GM18517 (cell line): ENCODE results near the gene IFI27L1.
A peak's percentile ranks its signal among the peaks of the same experiment; 100 is the strongest.

Experiments
- ATAC-seq: cut with Tn5 transposase; IDR thresholded peaks from one replicate; pipeline ENCODE4 v1.9.1; 2021; ENCODE audit warnings: mild to moderate bottlenecking, moderate library complexity; ENCODE audit not compliant: unreplicated experiment

Gene IFI27L1

DNA sequence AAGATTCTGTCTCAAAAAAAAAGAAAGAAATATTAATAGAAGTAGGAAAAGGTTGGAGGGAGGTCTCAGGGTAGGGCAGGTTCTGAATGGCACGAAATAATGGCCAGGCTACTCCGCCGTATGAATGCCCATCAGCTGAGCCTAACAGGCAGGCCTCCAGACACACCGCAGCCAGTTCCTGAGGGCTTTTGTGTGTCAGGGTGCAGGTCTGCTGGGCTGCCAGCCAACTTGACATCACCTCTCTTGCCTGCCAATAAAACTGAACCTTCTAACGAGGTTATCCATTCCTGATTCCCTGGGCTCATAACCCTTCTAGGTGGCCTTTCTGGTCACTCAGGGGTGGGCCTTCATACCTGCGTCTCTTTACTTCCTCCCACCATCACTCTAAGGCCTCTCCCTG lies 32.4 kb downstream of the IFI27L1 start:
- no peak for ATAC-seq

DNA sequence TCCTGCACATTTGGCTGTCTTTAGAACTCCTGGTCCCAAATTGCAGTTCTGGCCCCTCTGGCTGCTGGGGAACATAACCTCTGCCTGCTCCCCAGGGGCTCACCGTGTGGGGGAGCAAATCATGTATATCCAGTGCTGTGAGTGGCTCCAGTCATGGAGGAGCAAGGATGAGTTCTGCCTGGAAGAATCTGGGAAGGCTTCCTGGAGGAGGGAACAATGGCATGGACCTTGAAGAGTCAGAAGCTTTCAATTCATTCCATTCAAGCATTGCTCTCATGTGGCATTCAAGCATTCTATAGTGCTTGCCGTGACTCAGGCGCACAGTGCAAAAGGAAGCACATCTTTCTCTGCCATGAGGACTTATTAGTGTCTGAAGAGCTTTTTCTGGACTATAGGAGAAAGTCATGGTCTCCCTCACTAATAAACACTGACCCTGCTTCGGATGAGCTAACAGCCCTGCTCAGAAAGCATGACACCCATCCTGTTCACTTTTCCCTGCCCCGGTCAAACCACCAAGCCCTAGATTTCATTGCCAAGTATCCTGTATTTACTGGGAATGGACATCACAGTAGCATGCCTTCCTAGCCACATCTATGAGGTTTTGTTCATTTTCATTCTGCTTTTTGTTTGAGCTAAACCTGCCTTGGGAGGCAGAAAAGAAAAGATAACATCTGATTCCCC lies 32.9 kb downstream of the IFI27L1 start:
- no peak for ATAC-seq

DNA sequence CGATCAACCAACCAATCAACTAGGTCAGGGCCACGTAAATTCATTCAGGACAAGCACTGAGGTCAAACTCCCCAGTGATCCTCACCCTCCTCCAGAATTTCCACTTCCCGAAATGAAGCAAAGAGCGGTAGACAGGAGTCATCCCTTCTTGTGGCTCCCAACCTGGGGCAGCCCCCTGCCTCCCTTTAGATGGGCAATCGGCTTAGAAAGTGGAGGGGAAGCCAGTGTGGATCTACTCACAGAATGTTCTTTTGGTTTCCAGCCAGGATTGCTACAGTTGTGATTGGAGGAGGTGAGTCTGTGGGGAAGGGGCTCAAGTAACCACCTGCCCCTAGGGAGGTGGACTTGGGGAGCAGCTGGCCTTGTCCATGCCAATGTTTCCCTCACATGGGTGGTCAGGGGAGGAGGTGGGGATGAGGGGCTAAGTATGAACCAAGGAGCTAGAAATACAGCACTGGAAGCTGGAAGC lies 33.5 kb downstream of the IFI27L1 start:
- ATAC-seq: no peak

DNA sequence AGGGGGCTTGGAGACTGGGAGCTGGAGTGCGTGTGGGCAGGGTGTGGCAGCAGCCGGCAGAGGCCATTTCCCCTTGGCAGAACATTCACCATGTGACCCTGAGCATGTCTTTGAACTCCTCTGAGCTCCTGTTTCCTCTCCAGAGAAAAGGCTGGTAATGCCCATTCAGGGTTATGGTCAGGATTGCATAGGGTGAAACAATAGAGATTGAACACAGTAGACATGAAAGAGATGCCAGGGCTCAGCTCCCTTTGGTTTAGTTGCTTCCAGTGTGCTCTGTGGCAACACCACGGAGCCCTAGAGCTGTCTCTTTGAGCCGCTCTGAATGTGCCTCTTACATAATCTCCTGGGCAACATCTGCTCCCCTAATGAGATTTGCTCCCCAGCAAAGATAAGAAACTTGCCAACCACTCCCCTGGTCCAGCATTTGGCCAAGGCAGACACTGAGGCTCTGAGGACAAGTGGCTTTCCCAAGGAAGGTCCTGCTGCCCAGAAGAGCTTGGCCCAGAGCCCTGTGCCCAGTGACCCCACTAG lies 34.0 kb downstream of the IFI27L1 start:
- no peak for ATAC-seq

DNA sequence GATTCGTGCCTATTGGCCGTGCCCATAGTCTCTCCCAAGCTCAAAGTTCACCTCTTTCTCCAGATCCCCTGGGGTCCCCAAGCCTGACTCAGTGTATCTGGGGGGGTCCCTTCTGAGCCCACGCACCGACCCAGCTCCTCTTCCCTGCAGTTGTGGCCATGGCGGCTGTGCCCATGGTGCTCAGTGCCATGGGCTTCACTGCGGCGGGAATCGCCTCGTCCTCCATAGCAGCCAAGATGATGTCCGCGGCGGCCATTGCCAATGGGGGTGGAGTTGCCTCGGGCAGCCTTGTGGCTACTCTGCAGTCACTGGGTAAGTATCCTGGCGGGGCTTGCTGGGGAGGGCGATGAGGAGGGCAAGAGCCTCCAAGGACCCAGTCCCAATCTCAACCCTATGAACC lies 34.5 kb downstream of the IFI27L1 start:
- ATAC-seq: no peak

DNA sequence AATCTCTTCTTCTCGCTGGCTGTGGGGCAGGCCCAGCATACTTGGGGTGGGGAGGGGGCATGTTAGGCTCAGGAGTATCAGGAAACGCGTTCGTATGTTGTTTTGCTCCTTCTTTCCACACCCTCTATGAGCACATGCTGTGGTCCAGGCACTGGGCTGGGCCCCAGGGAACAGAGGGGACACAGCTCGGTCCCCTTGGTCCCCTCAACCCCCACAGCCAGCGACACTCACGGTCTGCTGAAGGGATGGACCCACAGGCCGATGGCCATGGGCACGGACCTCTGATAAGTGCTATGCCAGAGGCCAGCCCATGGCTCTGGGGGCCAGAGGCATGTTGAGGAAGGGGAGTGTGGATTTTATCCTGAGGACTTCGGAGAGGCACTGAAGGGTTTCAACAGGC lies 35.6 kb downstream of the IFI27L1 start:
- no peak for ATAC-seq

DNA sequence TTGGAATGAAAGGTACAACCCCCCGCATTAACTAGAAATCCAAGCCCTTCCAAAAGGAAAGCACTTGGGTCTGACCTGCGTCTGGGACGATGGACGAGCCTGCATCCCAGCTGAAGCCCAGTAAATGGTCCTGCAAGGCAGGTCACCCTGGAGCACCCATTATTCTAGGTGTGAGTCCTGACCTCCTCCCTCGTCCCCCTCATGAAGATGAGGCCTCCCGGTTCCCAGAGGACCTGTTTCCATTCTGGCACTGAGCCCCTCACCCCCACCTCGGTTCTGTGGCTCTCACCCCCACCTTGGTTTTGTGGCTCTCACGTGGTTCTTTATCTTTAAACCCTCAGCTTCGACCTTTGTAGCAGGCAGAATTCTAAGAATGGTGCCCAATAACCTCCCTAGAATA lies 36.7 kb downstream of the IFI27L1 start:
- no peak for ATAC-seq

DNA sequence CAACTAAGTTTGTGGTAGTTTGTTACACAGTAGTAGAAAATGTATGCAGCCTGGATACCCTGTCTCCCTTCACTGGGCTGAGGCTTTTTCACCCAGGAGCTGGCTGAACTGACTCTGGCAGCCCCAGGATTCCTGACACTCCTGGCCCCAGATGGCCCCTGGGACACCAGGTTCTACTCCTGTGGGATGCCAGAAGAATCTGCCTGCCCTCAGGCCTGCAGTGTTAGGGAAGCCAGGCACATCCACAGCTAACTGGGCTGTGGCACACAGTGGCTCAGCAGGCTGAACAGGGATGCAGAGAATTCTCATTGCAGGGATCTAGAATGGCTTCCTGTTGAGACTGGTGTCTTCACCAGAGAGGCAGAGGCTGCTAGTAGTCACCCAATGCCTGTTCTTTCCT lies 38.0 kb downstream of the IFI27L1 start:
- ATAC-seq: no peak

DNA sequence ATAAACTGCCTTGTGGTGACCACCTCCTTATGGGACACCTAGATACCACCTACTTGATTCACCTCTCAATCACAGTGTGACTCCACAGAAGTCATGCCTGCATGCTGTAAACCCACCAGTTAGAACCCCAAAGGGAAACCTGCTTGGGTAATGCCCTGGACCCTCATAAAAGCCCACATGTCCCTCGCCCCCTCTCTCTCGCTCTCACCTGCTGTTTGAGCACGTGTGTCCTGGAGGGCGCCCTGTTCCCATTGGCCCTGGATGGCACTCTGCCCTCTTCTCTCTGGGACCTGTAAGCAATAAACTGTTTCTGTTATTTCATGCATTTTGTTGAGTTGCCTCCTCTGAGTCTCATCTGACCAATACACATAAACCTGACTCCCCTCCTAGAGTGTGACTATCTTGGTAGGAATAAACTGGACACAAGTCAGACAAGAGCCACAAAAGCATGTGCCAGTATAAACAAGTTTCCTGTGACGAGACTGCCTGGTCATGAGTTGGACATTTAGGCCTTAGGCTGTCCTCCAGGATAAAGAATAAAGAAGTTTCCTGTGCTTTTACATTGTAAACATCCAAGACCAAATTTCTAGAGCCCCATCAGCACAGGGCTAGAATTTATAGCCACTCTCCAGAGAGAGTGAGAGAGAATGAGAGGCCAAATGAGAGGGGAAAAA lies 39.7 kb downstream of the IFI27L1 start:
- no peak for ATAC-seq

DNA sequence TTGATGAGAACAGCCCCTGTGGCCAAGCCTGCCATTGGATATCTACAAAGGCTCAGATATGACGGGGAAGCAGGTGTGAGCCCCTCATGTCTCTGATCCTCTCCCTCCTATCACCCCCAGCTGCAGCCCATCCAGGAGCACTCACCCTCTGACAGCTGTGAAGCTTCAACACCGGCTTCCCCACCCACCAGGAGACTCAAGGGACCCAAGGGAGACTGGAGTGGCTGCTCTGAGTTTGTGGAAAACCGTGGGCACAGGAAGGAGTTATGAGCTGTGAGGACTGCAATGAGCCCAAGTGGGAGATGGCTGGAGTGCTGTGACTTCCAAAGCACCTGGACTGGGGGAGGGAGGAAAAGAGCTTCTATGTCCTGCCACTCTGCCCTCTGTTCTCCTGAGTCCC lies 40.4 kb downstream of the IFI27L1 start:
- ATAC-seq: no peak

DNA sequence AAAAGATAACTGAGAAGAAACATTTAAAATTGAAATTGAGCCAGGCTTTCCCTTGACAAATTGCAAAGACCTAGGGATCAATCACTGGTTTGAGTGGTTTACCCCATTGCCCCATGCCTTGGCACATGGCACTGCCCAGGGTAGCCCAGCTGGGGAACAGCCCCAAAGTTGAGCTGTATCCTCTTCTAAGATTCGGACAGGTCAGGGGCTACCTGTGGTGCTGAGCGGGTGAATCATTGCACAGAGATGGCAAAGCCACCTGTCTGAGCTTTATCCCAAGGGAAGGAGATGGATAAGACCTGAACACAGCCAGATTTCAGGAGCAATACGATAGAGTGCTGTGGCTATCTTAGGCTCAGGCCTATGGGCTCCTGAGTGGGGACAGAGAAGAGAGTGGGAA lies 41.3 kb downstream of the IFI27L1 start:
- ATAC-seq: no peak

DNA sequence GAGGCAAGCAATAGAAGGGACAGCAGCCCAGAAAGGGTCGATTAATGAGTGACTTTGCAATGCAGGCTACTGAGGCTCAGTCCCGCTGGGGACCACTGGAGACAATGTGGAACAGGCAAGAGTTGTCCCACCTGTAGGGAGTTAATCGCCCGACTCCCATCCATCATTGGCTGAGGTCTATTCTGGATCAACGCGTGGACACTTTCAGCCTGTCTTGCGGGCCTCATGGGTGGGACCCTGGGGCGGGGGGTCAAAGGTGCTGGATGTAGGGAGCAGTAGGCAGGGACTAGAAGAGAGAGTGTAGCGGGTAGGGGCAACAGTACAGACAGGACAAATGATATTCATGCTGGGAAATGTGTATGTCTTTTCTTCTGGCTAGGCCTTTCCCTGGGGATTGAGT lies 42.2 kb downstream of the IFI27L1 start:
- ATAC-seq: no peak

DNA sequence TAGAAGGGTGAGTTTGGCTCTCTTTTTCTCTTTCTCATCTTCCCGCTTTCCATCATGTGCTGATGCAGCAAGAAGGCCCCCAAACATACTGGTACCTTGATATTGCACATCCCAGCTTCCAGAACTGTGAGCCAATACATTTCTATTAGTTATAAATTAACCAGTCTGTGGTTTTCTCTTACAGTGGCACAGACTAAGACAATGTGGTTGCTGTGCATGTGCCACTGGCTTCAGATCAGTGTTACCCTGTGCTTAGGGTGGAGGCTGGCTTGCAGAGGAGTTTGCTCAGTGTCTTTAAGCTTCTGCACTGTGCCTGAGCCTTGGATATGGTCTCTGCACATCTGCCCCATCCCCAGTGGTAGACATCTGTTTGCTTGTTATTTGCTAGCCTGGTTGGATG lies 42.8 kb downstream of the IFI27L1 start:
- no peak for ATAC-seq

DNA sequence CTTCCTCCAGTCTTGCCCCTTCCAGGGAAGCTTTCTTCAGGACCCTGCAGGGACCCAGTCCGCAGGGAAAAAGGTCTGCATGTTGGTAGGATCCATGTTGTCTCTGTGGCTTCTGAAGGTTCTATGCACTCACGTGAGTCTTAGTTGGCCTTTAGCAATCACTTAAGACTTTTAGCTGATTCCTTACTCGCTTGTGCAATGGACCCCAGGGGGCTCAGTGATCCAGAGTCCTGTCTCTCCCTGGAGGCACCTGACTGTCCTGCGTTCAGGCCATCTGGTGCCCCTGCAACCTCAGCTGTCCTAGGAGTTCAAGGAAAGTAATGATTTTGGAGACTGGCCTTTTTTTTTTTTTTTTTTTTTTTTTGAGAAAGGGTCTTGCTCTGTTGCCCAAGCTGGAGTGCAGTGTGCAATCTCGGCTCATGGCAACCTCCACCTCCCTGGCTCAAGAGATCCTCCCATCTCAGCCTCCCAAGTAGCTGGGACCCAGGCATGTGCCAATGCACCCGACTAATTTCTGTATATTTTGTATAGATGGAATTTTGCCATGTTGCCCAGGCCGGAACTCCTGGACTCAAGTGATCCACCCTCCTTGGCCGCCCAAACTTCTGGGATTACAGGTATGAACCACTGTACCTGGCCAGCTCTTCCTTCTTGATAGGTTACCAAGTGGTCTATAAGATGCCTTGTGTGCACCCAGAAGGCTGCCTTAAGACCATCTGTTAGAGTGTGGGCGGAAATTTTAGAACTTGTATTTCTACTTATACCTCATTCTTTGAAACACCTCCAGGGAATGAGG lies 43.7 kb downstream of the IFI27L1 start:
- ATAC-seq: no peak

DNA sequence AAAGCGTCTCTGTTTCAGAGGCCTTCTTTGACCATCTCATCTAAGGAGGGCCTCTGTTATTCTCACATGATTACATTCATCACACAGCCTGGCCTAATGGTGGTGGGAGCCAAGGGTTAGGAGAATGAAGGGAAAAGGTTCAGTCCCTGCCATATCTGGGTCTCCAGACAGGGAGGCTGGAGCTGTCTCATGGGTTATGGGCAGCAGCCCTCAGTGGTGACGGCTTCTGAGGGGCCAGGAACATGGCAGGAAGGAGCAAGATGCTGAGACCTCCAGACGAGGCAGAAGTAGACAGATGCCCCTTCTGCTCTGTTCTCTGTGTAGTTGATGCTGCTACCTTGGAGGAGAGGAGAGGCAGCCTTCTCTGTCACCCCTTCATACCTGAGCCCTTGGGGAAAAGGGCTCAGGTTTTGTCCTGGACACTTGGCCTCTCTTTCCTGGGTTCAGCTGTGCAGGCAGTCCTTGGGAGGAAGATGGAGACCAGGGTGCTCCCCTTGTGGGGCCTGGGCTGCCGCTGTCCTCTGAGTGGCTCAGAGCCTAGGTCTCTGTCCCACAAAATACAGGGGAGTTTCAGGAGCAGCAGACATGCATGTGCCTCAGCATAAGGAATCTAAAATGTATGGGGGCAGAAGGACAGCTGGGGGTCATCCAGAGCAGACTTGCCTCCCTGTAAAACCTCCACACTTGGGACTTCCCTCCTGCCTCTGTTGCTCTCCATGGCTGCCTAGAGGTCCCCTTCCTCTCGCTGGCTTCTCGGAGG lies 44.7 kb downstream of the IFI27L1 start:
- ATAC-seq: no peak

DNA sequence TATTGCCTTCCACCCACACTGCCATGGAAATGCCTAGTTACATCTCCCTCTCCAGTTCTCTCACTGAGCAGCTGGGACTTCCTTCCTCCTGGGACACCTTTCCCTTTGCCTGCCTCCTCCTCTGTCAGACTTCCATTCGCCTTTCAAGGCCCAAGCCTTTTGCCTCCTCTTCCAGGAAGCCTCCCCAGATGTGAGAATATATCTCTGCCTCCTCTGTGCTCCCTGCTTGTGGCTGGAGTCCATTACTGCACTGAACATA lies 45.2 kb downstream of the IFI27L1 start:
- no peak for ATAC-seq

DNA sequence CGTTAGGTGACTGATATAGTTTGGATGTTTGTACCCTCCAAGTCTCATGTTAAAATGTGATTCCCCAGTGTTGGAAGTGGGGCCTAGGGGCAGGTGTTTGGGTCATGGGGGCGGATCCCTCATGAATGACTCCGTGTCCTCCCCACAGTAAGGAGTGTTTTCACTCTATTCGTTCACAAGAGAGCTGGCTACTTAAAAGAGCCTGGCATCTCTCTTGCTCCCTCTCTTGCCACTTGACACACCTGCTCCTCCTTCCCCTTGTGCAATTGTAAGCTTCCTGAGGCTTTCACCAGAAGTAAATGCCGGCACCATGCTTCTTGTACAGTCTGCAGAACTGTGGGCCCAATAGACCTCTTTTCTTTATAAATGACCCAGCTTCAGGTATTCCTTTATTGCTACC lies 45.7 kb downstream of the IFI27L1 start:
- no peak for ATAC-seq

DNA sequence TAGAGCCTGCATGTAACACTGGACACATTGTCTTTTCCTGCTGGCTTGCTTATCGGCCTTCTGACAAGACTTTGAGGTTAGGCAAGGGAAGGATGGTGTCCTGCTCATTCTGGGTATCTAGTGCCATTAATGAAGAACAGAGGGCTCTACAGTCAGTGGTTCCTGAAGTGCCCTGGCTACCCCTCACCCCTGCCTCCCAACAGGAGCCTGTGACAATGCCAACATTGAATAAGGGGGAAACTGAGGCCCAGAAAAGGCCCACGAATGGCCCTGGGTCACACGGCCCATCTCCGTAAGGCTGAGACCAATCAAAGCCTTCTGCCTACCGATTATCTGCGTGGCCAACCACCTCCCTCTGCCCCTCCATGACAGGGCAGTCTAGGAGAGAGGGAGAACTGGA lies 46.2 kb downstream of the IFI27L1 start:
- ATAC-seq: no peak

DNA sequence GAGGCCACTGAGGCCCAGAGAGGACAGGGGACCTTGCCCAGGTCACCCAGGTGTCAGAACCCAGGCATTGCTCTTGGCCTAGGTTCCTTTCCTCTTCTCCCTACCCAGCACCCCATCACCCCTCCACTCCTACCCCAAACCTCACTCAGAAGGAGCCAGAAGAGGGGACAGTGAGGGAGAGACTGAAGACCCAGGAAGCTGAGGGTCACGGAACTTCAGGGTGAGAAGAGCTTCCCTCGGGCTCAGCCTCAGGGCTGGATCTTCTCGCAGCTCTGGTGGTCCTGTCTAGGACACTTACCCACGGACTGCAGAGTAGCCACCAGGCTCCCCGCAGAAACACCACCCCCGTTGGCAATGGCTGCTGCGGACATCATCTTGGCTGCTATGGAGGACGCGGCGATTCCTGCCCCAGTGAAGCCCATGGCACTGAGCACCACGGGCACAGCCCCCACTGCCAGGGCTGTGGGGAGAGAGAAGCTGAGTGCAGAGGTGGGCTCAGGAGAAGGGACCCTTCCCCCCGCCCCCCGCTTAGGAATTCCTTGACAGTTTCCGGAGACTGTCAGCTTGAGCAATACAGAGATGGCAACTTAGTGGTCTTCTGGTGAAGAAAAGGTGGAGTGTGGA lies 47.2 kb downstream of the IFI27L1 start:
- ATAC-seq: no peak

DNA sequence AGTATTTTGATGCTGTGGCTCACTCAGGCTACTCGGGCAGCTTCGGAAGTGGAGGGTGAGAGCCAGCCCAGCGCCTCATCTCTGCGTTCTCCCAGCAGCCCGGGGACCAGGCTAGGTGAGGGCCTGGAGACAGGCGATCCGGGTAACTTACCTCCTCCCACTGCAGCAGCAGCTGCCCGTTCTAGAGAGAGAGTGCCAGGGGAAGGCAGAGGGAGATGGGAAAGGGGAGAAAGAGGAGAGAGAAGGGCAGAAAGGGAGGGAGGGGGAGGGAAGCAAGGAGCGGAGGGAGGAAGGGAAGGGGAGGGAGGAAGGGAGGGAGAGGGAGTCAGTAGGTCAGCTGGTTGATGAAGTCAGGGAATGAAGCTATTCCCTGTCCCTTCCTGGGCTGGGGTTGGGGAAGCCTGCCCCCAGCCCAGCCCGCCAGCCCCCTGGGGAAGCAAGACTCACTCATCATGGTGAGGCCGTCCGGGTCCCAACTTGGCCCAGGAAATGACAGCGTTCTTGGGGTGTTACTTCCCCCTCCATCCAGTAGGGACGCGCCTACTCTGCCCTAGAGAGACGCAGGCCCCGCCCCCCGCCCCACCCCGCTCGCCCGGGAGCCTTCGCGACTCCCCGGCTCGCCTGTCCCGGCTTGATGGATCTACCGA lies 48.1 kb downstream of the IFI27L1 start, which contains the start of gene IFI27L2:
Gene IFI27L2 (minus strand): TSS at position 494 of the 647 bp plus-strand sequence. CDS start 40 bp downstream, at position 454.
- peak; percentile 80 for ATAC-seq
